Neural crest cell (in vitro differentiated cells): ENCODE data around the gene GATA2. TPM values are rescaled to one million over a fixed set of nuclear protein-coding genes. Genes with fewer than 3 reads are reported as not detected.
A peak's percentile ranks its signal among the peaks of the same experiment; 100 is the strongest.

Experiments
- DNase-seq: peaks from one replicate; pipeline ENCODE4 v3.0.0; 2021; ENCODE audit warnings: low read depth, mixed read lengths, low spot score
- H3K27ac Mint-ChIP-seq: one replicate; pipeline ENCODE4 v1.8.0; 2021; ENCODE audit warnings: mild to moderate bottlenecking, mixed read lengths; ENCODE audit not compliant: unreplicated experiment
- H3K27me3 Mint-ChIP-seq: 2 replicates; pipeline ENCODE4 v1.8.0; 2021; ENCODE audit warnings: low read depth, mild to moderate bottlenecking, mixed read lengths
- H3K36me3 Mint-ChIP-seq: 2 replicates; pipeline ENCODE4 v1.8.0; 2021; ENCODE audit warnings: low read depth, mild to moderate bottlenecking, mixed read lengths
- H3K4me1 Mint-ChIP-seq: 2 replicates; pipeline ENCODE4 v1.8.0; 2021; ENCODE audit warnings: mixed read lengths
- H3K4me3 Mint-ChIP-seq: one replicate; pipeline ENCODE4 v1.8.0; 2021; ENCODE audit warnings: mild to moderate bottlenecking, mixed read lengths
- H3K9me3 Mint-ChIP-seq: 2 replicates; pipeline ENCODE4 v1.8.0; 2021; ENCODE audit warnings: mixed read lengths
- CTCF ChIP-seq: fragments of 200-600 bp; sonication (generic); conservative IDR thresholded peaks from 2 replicates; pipeline ENCODE4 v1.5.0; 2021; ENCODE audit warnings: antibody characterized with exemption, mild to moderate bottlenecking
- total RNA-seq: library from RNA; stranded (reverse); gene quantifications from 2 replicates; pipeline ENCODE4 v1.2.1, GENCODE V29; 2021

GATA2 gene
- total RNA-seq, 1 donor from 2014 or later = 0.30 TPM

- TF ChIP-seq CTCF = no peak
- Mint-ChIP-seq H3K36me3 (no peaks in the 10 kb centered on the region), H3K27me3 (peaks cover 73% of the 10 kb centered on the region)
Measured at GRCh38 chr3:128502712-128503111, 9.7 kb upstream of the GATA2 start.

GRCh38 chr3:128501431-128501830, 8.4 kb upstream of the GATA2 start:
- TF ChIP-seq CTCF = no peak
- H3K9me3 Mint-ChIP-seq = no peaks in the 10 kb centered on the region
- H3K4me3 Mint-ChIP-seq = no peak overlapping the region
- no peaks in the 10 kb centered on the region for H3K36me3 Mint-ChIP-seq
- peaks cover 75% of the 10 kb centered on the region for H3K27me3 Mint-ChIP-seq
- peaks cover 3% of the 10 kb centered on the region for H3K4me1 Mint-ChIP-seq
- DNase-seq = no peak
- H3K27ac Mint-ChIP-seq = no peak overlapping the region

More at GRCh38 chr3:128502712-128503111, 9.7 kb upstream of the GATA2 start:
- H3K4me3 Mint-ChIP-seq = no peak overlapping the region
- H3K27ac Mint-ChIP-seq = no peak overlapping the region
- no peaks in the 10 kb centered on the region for H3K9me3 Mint-ChIP-seq
- no peak for DNase-seq
- peaks cover 3% of the 10 kb centered on the region for H3K4me1 Mint-ChIP-seq

GRCh38 chr3:128500556-128500955, 7.6 kb upstream of the GATA2 start:
- no peak for DNase-seq
- H3K36me3 Mint-ChIP-seq = no peaks in the 10 kb centered on the region
- H3K27ac Mint-ChIP-seq = no peak overlapping the region
- H3K27me3 Mint-ChIP-seq = peaks cover 80% of the 10 kb centered on the region
- no peak overlapping the region for H3K4me3 Mint-ChIP-seq
- TF ChIP-seq CTCF = no peak
- H3K4me1 Mint-ChIP-seq = peaks cover 9% of the 10 kb centered on the region
- H3K9me3 Mint-ChIP-seq = no peaks in the 10 kb centered on the region

- H3K36me3 Mint-ChIP-seq = no peaks in the 10 kb centered on the region
- peaks cover 9% of the 10 kb centered on the region for H3K4me1 Mint-ChIP-seq
- no peak overlapping the region for H3K27ac Mint-ChIP-seq
- no peak for TF ChIP-seq CTCF
- peaks cover 85% of the 10 kb centered on the region for H3K27me3 Mint-ChIP-seq
- H3K9me3 Mint-ChIP-seq = no peaks in the 10 kb centered on the region
- no peak overlapping the region for H3K4me3 Mint-ChIP-seq
- DNase-seq = no peak
Measured at GRCh38 chr3:128499724-128500275, 6.8 kb upstream of the GATA2 start.

- no peaks in the 10 kb centered on the region for H3K9me3 Mint-ChIP-seq
- H3K36me3 Mint-ChIP-seq = peaks cover 3% of the 10 kb centered on the region
- H3K4me1 Mint-ChIP-seq = peaks cover 9% of the 10 kb centered on the region
- DNase-seq = no peak
- TF ChIP-seq CTCF = no peak
- no peak overlapping the region for H3K27ac Mint-ChIP-seq
- H3K4me3 Mint-ChIP-seq = peak overlapping the region; percentile 85
- H3K27me3 Mint-ChIP-seq = peaks cover 93% of the 10 kb centered on the region
Measured at GRCh38 chr3:128498901-128499530, 6.0 kb upstream of the GATA2 start.
